Activated naive CD8-positive, alpha-beta T cell treated with anti-CD3 and anti-CD28 coated beads, Interleukin-2, amount 10 ng/mL, durations not matched to agents 7 days and 5 days (primary cell): Measurements from ENCODE around the gene TMC3. TPM values are rescaled to one million over a fixed set of nuclear protein-coding genes. Genes with fewer than 3 reads are reported as not detected.

ENCODE experiments used
- ATAC-seq: fragments of 150-1000 bp; cut with Tn5 transposase; one replicate; pipeline ENCODE4 v1.10.0; 2021; ENCODE audit warnings: low read depth, moderate library complexity
- POLR2A ChIA-PET: fragments of 350-600 bp; sonication (Branson Sonifier 250); formaldehyde crosslinking; loops from one replicate; lab custom pipeline; 2021; ENCODE audit warnings: antibody characterized with exemption; lab: Charles Lee
- DNase-seq: peaks from one replicate; pipeline ENCODE4 v3.0.0; 2021
- H3K27ac Mint-ChIP-seq: one replicate; pipeline ENCODE4 v1.8.0; 2022; ENCODE audit warnings: mild to moderate bottlenecking, mixed read lengths
- H3K27me3 Mint-ChIP-seq: one replicate; pipeline ENCODE4 v1.8.0; 2022; ENCODE audit warnings: mild to moderate bottlenecking, moderate library complexity, mixed read lengths
- H3K36me3 Mint-ChIP-seq: one replicate; pipeline ENCODE4 v1.8.0; 2021; ENCODE audit warnings: mild to moderate bottlenecking, mixed read lengths
- H3K4me1 Mint-ChIP-seq: one replicate; pipeline ENCODE4 v1.8.0; 2021; ENCODE audit warnings: mixed read lengths
- H3K4me3 Mint-ChIP-seq: one replicate; pipeline ENCODE4 v1.8.0; 2022; ENCODE audit warnings: mild to moderate bottlenecking, moderate library complexity, mixed read lengths
- H3K9me3 Mint-ChIP-seq: one replicate; pipeline ENCODE4 v1.8.0; 2021; ENCODE audit warnings: mixed read lengths
- total RNA-seq, 2 experiments: library from RNA; stranded (reverse); gene quantifications; one replicate each; pipeline ENCODE4 v1.2.3, GENCODE V29; 2021

The TMC3 gene
- total RNA-seq, 2 experiments from 2014 or later = not detected

- Mint-ChIP-seq H3K9me3 (no peaks in the 10 kb centered on the region), H3K4me1 (peaks cover 63% of the 10 kb centered on the region), H3K36me3 (peaks cover 86% of the 10 kb centered on the region), H3K27ac (peak overlapping the region; percentile 98), H3K27me3 (no peaks in the 10 kb centered on the region), H3K4me3 (peak overlapping the region; percentile 100)
- DNase-seq (no peak), ATAC-seq (peak; percentile 4)
- POLR2A ChIA-PET = interaction anchor here (0.8 to 8.3 kb wide), 9 partner anchors 11 to 28 kb away, joined by 3 to 88 read pairs (median 7); partner anchors contain the start of gene STARD5
Measured at GRCh38 chr15:81303244-81304225, 70.5 kb downstream of the TMC3 start.

- Mint-ChIP-seq H3K36me3 (peaks cover 89% of the 10 kb centered on the region), H3K4me1 (peaks cover 59% of the 10 kb centered on the region), H3K27me3 (no peaks in the 10 kb centered on the region), H3K4me3 (peak overlapping the region; percentile 100), H3K27ac (peak overlapping the region; percentile 98), H3K9me3 (no peaks in the 10 kb centered on the region)
- DNase-seq (no peak), ATAC-seq (peak; percentile 22)
- POLR2A ChIA-PET = interaction anchor here (0.7 to 8.3 kb wide), 11 partner anchors 7 to 301 kb away, joined by 3 to 88 read pairs (median 7); partner anchors contain the start of genes STARD5 and TLNRD1
Measured at GRCh38 chr15:81302701-81303109, 71.3 kb downstream of the TMC3 start.

- H3K36me3 Mint-ChIP-seq = peaks cover 90% of the 10 kb centered on the region
- no peak for DNase-seq
- peak overlapping the region; percentile 98 for H3K27ac Mint-ChIP-seq
- H3K9me3 Mint-ChIP-seq = no peaks in the 10 kb centered on the region
- H3K27me3 Mint-ChIP-seq = no peaks in the 10 kb centered on the region
- POLR2A ChIA-PET = interaction anchor here (0.7 to 8.3 kb wide), 15 partner anchors 8 to 300 kb away, joined by 3 to 88 read pairs (median 10); partner anchors contain the start of genes STARD5 and TLNRD1
- ATAC-seq = peak; percentile 57
- H3K4me3 Mint-ChIP-seq = peak overlapping the region; percentile 100
- H3K4me1 Mint-ChIP-seq = peaks cover 52% of the 10 kb centered on the region
Measured at GRCh38 chr15:81301815-81302399, 72.1 kb downstream of the TMC3 start.

- Mint-ChIP-seq H3K4me1 (peaks cover 52% of the 10 kb centered on the region), H3K4me3 (peak overlapping the region; percentile 100), H3K9me3 (no peaks in the 10 kb centered on the region), H3K27ac (peak overlapping the region; percentile 98), H3K36me3 (peaks cover 89% of the 10 kb centered on the region), H3K27me3 (no peaks in the 10 kb centered on the region)
- POLR2A ChIA-PET = interaction anchor here (0.7 to 8.3 kb wide), 13 partner anchors 8 to 300 kb away, joined by 3 to 88 read pairs (median 10); partner anchors contain the start of genes STARD5 and TLNRD1
- DNase-seq = no peak
- ATAC-seq = no peak
Measured at GRCh38 chr15:81301385-81301784, 72.6 kb downstream of the TMC3 start.

GRCh38 chr15:81299630-81300273, 74.3 kb downstream of the TMC3 start:
- Mint-ChIP-seq H3K27me3 (no peaks in the 10 kb centered on the region), H3K9me3 (no peaks in the 10 kb centered on the region), H3K4me3 (peak overlapping the region; percentile 100), H3K36me3 (peaks cover 83% of the 10 kb centered on the region), H3K27ac (peak overlapping the region; percentile 98), H3K4me1 (peaks cover 55% of the 10 kb centered on the region)
- DNase-seq = no peak
- ATAC-seq = no peak
- POLR2A ChIA-PET = interaction anchor here (0.7 to 8.3 kb wide), 8 partner anchors 8 to 31 kb away, joined by 3 to 57 read pairs (median 10); partner anchors contain the start of gene STARD5

- Mint-ChIP-seq H3K4me1 (peaks cover 54% of the 10 kb centered on the region), H3K27ac (peak overlapping the region; percentile 98), H3K27me3 (no peaks in the 10 kb centered on the region), H3K4me3 (peak overlapping the region; percentile 100), H3K36me3 (peaks cover 78% of the 10 kb centered on the region), H3K9me3 (no peaks in the 10 kb centered on the region)
- POLR2A ChIA-PET = interaction anchor here (0.7 to 8.3 kb wide), 8 partner anchors 11 to 299 kb away, joined by 3 to 57 read pairs (median 10); partner anchors contain the start of gene STARD5
- ATAC-seq = no peak
- DNase-seq = no peak
Measured at GRCh38 chr15:81299156-81299555, 74.9 kb downstream of the TMC3 start.

GRCh38 chr15:81298611-81299010, 75.4 kb downstream of the TMC3 start:
- DNase-seq (no peak), ATAC-seq (no peak)
- Mint-ChIP-seq H3K36me3 (peaks cover 73% of the 10 kb centered on the region), H3K27me3 (no peaks in the 10 kb centered on the region), H3K9me3 (no peaks in the 10 kb centered on the region), H3K4me1 (peaks cover 54% of the 10 kb centered on the region), H3K4me3 (peak overlapping the region; percentile 100), H3K27ac (peak overlapping the region; percentile 98)
- POLR2A ChIA-PET = interaction anchor here (1.0 to 8.3 kb wide), 6 partner anchors 11 to 299 kb away, joined by 3 to 57 read pairs (median 14); partner anchors contain the start of gene STARD5

GRCh38 chr15:81297603-81298575, 76.1 kb downstream of the TMC3 start:
- POLR2A ChIA-PET = interaction anchor here (1.0 to 8.4 kb wide), 6 partner anchors 11 to 298 kb away, joined by 3 to 97 read pairs (median 30); partner anchors contain the start of gene STARD5
- Mint-ChIP-seq H3K9me3 (no peaks in the 10 kb centered on the region), H3K27ac (peak overlapping the region; percentile 98), H3K36me3 (peaks cover 66% of the 10 kb centered on the region), H3K27me3 (no peaks in the 10 kb centered on the region), H3K4me3 (peak overlapping the region; percentile 100), H3K4me1 (peaks cover 48% of the 10 kb centered on the region)
- DNase-seq = no peak
- ATAC-seq = no peak

- H3K36me3 Mint-ChIP-seq = peaks cover 59% of the 10 kb centered on the region
- peaks cover 48% of the 10 kb centered on the region for H3K4me1 Mint-ChIP-seq
- H3K27me3 Mint-ChIP-seq = no peaks in the 10 kb centered on the region
- DNase-seq (no peak), ATAC-seq (no peak)
- H3K27ac Mint-ChIP-seq = peak overlapping the region; percentile 98
- POLR2A ChIA-PET = interaction anchor here (1.1 to 8.4 kb wide), 5 partner anchors 10 to 26 kb away, joined by 11 to 97 read pairs (median 44); partner anchors contain the start of gene STARD5
- H3K9me3 Mint-ChIP-seq = no peaks in the 10 kb centered on the region
- peak overlapping the region; percentile 100 for H3K4me3 Mint-ChIP-seq
Measured at GRCh38 chr15:81297147-81297572, 76.9 kb downstream of the TMC3 start.

GRCh38 chr15:81296673-81297072, 77.3 kb downstream of the TMC3 start:
- POLR2A ChIA-PET = interaction anchor here (1.1 to 8.4 kb wide), 5 partner anchors 10 to 27 kb away, joined by 11 to 97 read pairs (median 44); partner anchors contain the start of gene STARD5
- peaks cover 47% of the 10 kb centered on the region for H3K4me1 Mint-ChIP-seq
- no peaks in the 10 kb centered on the region for H3K27me3 Mint-ChIP-seq
- H3K27ac Mint-ChIP-seq = peak overlapping the region; percentile 98
- DNase-seq (peak; percentile 74), ATAC-seq (peak; percentile 63)
- H3K9me3 Mint-ChIP-seq = no peaks in the 10 kb centered on the region
- H3K36me3 Mint-ChIP-seq = peaks cover 54% of the 10 kb centered on the region
- peak overlapping the region; percentile 100 for H3K4me3 Mint-ChIP-seq

- ATAC-seq = no peak
- POLR2A ChIA-PET = interaction anchor here (1.1 to 8.4 kb wide), 6 partner anchors 9 to 27 kb away, joined by 11 to 97 read pairs (median 34); partner anchors contain the start of gene STARD5
Measured at GRCh38 chr15:81296186-81296585, 77.8 kb downstream of the TMC3 start.

More at GRCh38 chr15:81296186-81296585, 77.8 kb downstream of the TMC3 start:
- H3K4me1 Mint-ChIP-seq = peaks cover 47% of the 10 kb centered on the region
- peaks cover 49% of the 10 kb centered on the region for H3K36me3 Mint-ChIP-seq
- peak overlapping the region; percentile 100 for H3K4me3 Mint-ChIP-seq
- H3K27ac Mint-ChIP-seq = peak overlapping the region; percentile 98
- H3K27me3 Mint-ChIP-seq = no peaks in the 10 kb centered on the region
- no peak for DNase-seq
- H3K9me3 Mint-ChIP-seq = no peaks in the 10 kb centered on the region
